Vagina (tissue), 2 donors: Measurements from ENCODE around the gene GPR150. TPM values are rescaled to one million over a fixed set of nuclear protein-coding genes. Genes with fewer than 3 reads are reported as not detected.

Source experiments
- DNase-seq, 2 donors: peaks; one replicate each; pipeline ENCODE4 v3.0.0-alpha.2; 2017; ENCODE audit errors: extremely low spot score in 2 of 2
- H3K27ac ChIP-seq: fragments of 200-600 bp; sonication (generic); one replicate; pipeline ENCODE4 v1.5.1; 2019
- H3K27me3 ChIP-seq: fragments of 200-600 bp; sonication (generic); one replicate; pipeline ENCODE4 v1.5.1; 2019
- H3K36me3 ChIP-seq, 2 donors: fragments of 200-600 bp; sonication (generic); one replicate each; pipeline ENCODE4 v1.5.1; 2017 to 2019
- H3K4me1 ChIP-seq: fragments of 200-600 bp; sonication (generic); one replicate; pipeline ENCODE4 v1.5.1; 2019
- H3K4me3 ChIP-seq, 2 donors: fragments of 200-600 bp; sonication (generic); 1 replicate in 1 of 2; 2 replicates in 1 of 2; pipeline ENCODE4 v1.5.1; 2016 to 2019
- H3K9me3 ChIP-seq: fragments of 200-600 bp; sonication (generic); one replicate; pipeline ENCODE4 v1.5.1; 2019
- POLR2A ChIP-seq, 2 donors: fragments of 450-650 bp; IDR thresholded peaks; one replicate each; pipeline ENCODE4 v1.6.1; 2017; ENCODE audit warnings: antibody characterized with exemption in 2 of 2, mild to moderate bottlenecking in 2 of 2, moderate library complexity in 2 of 2
- POLR2AphosphoS5 ChIP-seq, 2 donors: sonication (generic); formaldehyde crosslinking; IDR thresholded peaks; one replicate each; pipeline ENCODE4 v1.9.0; 2017; ENCODE audit warnings: antibody characterized with exemption in 2 of 2, mild to moderate bottlenecking in 2 of 2, low read depth in 1 of 2; ENCODE audit not compliant: insufficient read depth in 1 of 2
- intact Hi-C: fragments of 100-400 bp; cut with DNase I; formaldehyde crosslinking; loops from one replicate; pipeline ENCODE4 v1.15.1; 2023
- total RNA-seq: library from RNA; depleted of rRNA; stranded (reverse); fragments of >200 nt; gene quantifications from one replicate; pipeline ENCODE4 v1.2.3, GENCODE V29; 2016
- TF ChIP-seq, protein P1 (sequence below), 3 experiments: fragments of 450-650 bp in 2 of 3; fragments of 200-600 bp in 1 of 3; sonication (generic) in 1 of 3; IDR thresholded peaks; one replicate each; pipeline ENCODE4 v1.5.1; 2017 to 2019; ENCODE audit warnings: antibody characterized with exemption in 3 of 3, mild to moderate bottlenecking in 2 of 3, moderate library complexity in 2 of 3

Gene GPR150
- total RNA-seq, 1 donor from 2014 or later: 1.7 TPM

DNA sequence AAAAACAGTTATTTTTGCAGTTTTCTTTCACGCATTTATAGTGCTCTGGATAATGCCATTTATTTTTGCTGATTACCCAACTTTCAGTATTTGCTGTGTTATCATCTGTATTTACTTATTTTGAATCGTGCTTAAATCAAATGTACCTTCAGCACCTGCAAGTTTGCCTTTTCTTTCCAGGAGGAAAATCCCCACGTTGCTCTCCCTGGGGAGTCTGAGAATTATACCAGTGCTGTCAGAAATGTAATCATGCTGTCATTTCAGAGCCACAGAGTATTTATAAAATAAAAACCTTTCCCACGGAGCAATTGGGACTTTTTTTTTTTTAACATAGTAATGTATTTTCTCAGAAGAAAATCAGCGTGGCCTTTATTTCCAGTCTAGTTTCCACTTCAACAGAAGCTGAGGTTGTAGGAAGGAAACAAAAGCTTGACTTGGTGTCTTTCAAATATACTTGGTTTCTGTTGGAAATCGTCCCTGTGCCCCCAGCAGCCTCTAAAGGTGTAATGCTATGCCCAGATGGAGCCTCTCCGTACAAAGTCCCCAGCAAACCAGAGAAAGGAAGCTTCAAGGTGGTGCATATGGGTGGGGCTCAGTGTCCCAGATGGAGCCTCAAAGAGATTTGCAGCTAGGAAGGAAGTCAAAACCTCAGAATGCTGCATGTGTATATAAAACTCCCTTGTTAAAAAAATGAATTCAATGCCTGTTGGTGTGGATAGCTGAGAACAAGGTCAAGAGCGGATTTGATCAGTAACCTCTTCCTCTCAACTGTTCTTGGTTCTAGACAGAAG lies 2.1 kb downstream of the GPR150 start:
- DNase-seq: no peak
- TF ChIP-seq POLR2AphosphoS5 (IDR thresholded peaks at IDR 0.05; ENCODE audit: insufficient read depth in 1 of 2, low read depth in 1 of 2): no peak
- TF ChIP-seq, protein P1, sequence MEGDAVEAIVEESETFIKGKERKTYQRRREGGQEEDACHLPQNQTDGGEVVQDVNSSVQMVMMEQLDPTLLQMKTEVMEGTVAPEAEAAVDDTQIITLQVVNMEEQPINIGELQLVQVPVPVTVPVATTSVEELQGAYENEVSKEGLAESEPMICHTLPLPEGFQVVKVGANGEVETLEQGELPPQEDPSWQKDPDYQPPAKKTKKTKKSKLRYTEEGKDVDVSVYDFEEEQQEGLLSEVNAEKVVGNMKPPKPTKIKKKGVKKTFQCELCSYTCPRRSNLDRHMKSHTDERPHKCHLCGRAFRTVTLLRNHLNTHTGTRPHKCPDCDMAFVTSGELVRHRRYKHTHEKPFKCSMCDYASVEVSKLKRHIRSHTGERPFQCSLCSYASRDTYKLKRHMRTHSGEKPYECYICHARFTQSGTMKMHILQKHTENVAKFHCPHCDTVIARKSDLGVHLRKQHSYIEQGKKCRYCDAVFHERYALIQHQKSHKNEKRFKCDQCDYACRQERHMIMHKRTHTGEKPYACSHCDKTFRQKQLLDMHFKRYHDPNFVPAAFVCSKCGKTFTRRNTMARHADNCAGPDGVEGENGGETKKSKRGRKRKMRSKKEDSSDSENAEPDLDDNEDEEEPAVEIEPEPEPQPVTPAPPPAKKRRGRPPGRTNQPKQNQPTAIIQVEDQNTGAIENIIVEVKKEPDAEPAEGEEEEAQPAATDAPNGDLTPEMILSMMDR (IDR thresholded peaks at IDR 0.05): no peak
- TF ChIP-seq POLR2A (IDR thresholded peaks at IDR 0.05): no peak
- no peaks in the 10 kb centered on the region for H3K36me3 ChIP-seq
- intact Hi-C loops: loop anchor here (10.0 kb wide), 1 partner anchor 67 kb away; the partner anchor contains the start of genes ARSK and SKIC3
- no peaks in the 10 kb centered on the region for H3K27me3 ChIP-seq
- H3K27ac ChIP-seq: no peak overlapping the region
- no peak overlapping the region for H3K4me3 ChIP-seq
- H3K9me3 ChIP-seq: no peaks in the 10 kb centered on the region
- peaks cover 21% of the 10 kb centered on the region for H3K4me1 ChIP-seq

DNA sequence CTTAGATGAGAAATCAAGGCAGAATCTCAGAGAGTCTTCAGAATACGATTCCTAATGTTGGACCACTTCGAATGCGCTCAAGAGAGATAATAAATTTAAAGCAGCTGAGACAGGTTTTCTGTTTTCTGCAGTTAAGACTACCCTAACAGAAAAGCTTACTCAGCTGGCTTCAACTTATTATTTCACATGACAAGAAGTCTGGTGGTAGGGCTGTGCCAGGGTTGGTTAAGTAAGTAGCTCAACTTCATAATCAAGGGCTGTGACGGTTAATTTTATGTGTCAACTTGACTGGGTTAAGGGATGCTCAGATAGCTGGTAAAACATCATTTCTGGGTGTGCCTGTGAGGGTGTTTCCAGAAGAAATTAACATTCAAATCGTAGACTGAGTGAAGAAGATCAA lies 3.8 kb downstream of the GPR150 start:
- no peak for DNase-seq
- TF ChIP-seq POLR2A (IDR thresholded peaks at IDR 0.05): no peak
- TF ChIP-seq, protein P1 (IDR thresholded peaks at IDR 0.05): no peak
- TF ChIP-seq POLR2AphosphoS5 (IDR thresholded peaks at IDR 0.05; ENCODE audit: insufficient read depth in 1 of 2, low read depth in 1 of 2): no peak
- no peak overlapping the region for H3K4me3 ChIP-seq

DNA sequence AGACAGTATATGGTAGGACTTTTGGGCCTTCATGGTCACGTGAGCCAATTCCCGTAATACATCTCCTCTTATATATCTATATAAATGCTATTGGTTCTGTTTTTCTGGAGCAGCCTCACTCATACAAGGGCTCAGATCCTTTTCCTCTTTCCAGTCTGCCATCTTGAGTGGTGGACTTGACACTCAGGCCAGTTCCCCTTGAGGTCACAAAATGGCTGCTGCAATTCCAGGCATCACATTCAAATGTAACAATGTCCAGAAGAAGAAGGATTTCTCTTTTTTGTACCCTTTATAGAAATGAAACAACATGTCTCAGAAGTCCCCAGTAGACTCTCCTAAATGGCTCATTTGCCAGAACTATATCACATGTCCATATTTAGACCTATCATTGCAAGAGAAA lies 4.5 kb downstream of the GPR150 start:
- intact Hi-C loops: loop anchor here (10.0 kb wide), 1 partner anchor 70 kb away; the partner anchor contains the start of genes ARSK and SKIC3
- H3K36me3 ChIP-seq: no peaks in the 10 kb centered on the region
- H3K4me3 ChIP-seq: no peak overlapping the region
- H3K4me1 ChIP-seq: peaks cover 16% of the 10 kb centered on the region
- no peak overlapping the region for H3K27ac ChIP-seq
- no peaks in the 10 kb centered on the region for H3K27me3 ChIP-seq
- TF ChIP-seq POLR2AphosphoS5 (IDR thresholded peaks at IDR 0.05; ENCODE audit: insufficient read depth in 1 of 2, low read depth in 1 of 2) (no peak), POLR2A (IDR thresholded peaks at IDR 0.05) (no peak)
- TF ChIP-seq, protein P1 (IDR thresholded peaks at IDR 0.05): no peak
- H3K9me3 ChIP-seq: no peaks in the 10 kb centered on the region
- DNase-seq: no peak

More for the DNA sequence above, 3.8 kb downstream of the GPR150 start:
- Histone ChIP-seq H3K27me3 (no peaks in the 10 kb centered on the region), H3K36me3 (no peaks in the 10 kb centered on the region), H3K27ac (no peak overlapping the region), H3K4me1 (peaks cover 21% of the 10 kb centered on the region), H3K9me3 (no peaks in the 10 kb centered on the region)
- intact Hi-C loops: loop anchor here (10.0 kb wide), 1 partner anchor 69 kb away; the partner anchor contains the start of genes ARSK and SKIC3

DNA sequence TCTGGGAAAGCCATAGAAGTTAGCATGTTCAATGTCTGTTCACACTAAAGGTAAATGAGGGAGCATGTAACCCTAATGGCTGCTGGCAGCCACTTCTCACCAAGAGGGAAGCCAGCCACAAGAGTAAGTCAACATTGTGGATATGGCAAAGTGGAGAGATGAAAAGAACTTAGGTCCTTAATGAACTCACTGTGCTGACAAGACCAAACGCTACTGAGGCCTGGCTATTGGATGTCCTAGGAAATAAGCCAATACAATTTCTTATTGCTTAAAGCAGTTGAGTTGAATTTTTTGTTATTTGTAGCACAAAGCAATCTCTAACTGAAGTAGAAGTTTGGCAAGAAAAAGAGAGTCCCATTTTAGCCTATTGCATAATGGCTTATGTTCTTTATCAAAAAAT lies 6.8 kb downstream of the GPR150 start:
- Histone ChIP-seq H3K9me3 (no peaks in the 10 kb centered on the region), H3K4me3 (no peak overlapping the region), H3K27me3 (no peaks in the 10 kb centered on the region), H3K4me1 (peaks cover 8% of the 10 kb centered on the region), H3K36me3 (no peaks in the 10 kb centered on the region), H3K27ac (no peak overlapping the region)
- intact Hi-C loops: loop anchor here (10.0 kb wide), 1 partner anchor 72 kb away; the partner anchor contains the start of genes ARSK and SKIC3
- TF ChIP-seq POLR2A (IDR thresholded peaks at IDR 0.05) (no peak), POLR2AphosphoS5 (IDR thresholded peaks at IDR 0.05; ENCODE audit: insufficient read depth in 1 of 2, low read depth in 1 of 2) (no peak)
- TF ChIP-seq, protein P1 (IDR thresholded peaks at IDR 0.05): no peak
- DNase-seq: no peak
